ENCODE measurements around the gene TOX2. TPM values are rescaled to one million over a fixed set of nuclear protein-coding genes. Genes with fewer than 3 reads are reported as not detected.

TOX2 gene
- total RNA-seq, 1 experiment from 2014 or later, result 1.7 TPM

GRCh38 chr20:43962530-43962929, 47.9 kb downstream of the TOX2 start:
- no peaks in the 10 kb centered on the region; the same call in 1 of the 2 replicates for H3K27me3 ChIP-seq (ENCODE audit: insufficient read depth, low read length)
- H4K5ac ChIP-seq (ENCODE audit: insufficient read length, low read depth, low read length), result no peak overlapping the region
- no peak overlapping the region for H4K8ac ChIP-seq (replicated peaks; ENCODE audit: insufficient read length, low read depth, low read length)
- no peak overlapping the region for H3T11ph ChIP-seq (ENCODE audit: low read length)
- no peak overlapping the region for H2BK120ac ChIP-seq (ENCODE audit: low read depth, low read length, poor library complexity, severe bottlenecking)
- H3K4me3 Mint-ChIP-seq, result no peak overlapping the region
- H2BK5ac ChIP-seq (ENCODE audit: insufficient read length, low read length), result no peak overlapping the region
- peaks cover 1 to 4% of the 10 kb centered on the region in 2 experiments; a peak in 1 of 5 replicates for H3K9me3 Mint-ChIP-seq
- H3K4me1 Mint-ChIP-seq, result peaks cover 27 to 31% of the 10 kb centered on the region in 2 experiments
- no peak overlapping the region for H3K56ac ChIP-seq (ENCODE audit: insufficient read length, low read depth, low read length)
- TF ChIP-seq CTCF (conservative IDR thresholded peaks at IDR 0.05), result no peak
- H4K91ac ChIP-seq (ENCODE audit: insufficient read length, low read depth, low read length), result no peak overlapping the region
- WGBS (ENCODE audit: extremely low coverage, insufficient read length, low lambda C conversion rate), result no CpG with 5 or more reads among the region's 4 CpGs
- H3K23me2 ChIP-seq (ENCODE audit: insufficient read length, low read depth, low read length, poor library complexity, severe bottlenecking), result no peaks in the 10 kb centered on the region
- H3K4me2 ChIP-seq (ENCODE audit: insufficient read depth, insufficient read length, low read length), result no peak overlapping the region
- H3K14ac ChIP-seq (ENCODE audit: insufficient read depth, low read length), result no peak overlapping the region
- no peak overlapping the region for H3K23ac ChIP-seq (ENCODE audit: insufficient read length, low read depth, low read length)
- H4K20me1 ChIP-seq (ENCODE audit: control insufficient read depth, insufficient read depth, insufficient read length), result no peaks in the 10 kb centered on the region
- H3K79me2 ChIP-seq (ENCODE audit: insufficient read depth, low read length), result no peaks in the 10 kb centered on the region
- H2BK20ac ChIP-seq (ENCODE audit: low read depth, low read length, poor library complexity, severe bottlenecking), result no peak overlapping the region
- H2BK12ac ChIP-seq (ENCODE audit: insufficient read length, low read depth, low read length), result no peak overlapping the region
- no peak overlapping the region for H2AFZ ChIP-seq (ENCODE audit: low read length)
- H3K79me1 ChIP-seq (ENCODE audit: insufficient read depth, low read depth, low read length, poor library complexity, severe bottlenecking), result no peaks in the 10 kb centered on the region
- no peak overlapping the region for H2AK5ac ChIP-seq (ENCODE audit: insufficient read length, low read length)
- H3K27ac ChIP-seq (ENCODE audit: insufficient read length, low read depth, low read length), result no peak overlapping the region
- peak overlapping the region in 1 of 3 experiments; percentile 66; a peak in 1 of 7 replicates for H3K27ac Mint-ChIP-seq
- no peak overlapping the region for H3K9ac ChIP-seq (ENCODE audit: extremely low read depth, insufficient read length, low read length)
- DNase-seq, result no peak
- H3K9me3 ChIP-seq (ENCODE audit: control insufficient read depth, low read depth, low read length), result no peaks in the 10 kb centered on the region
- peaks cover 14% of the 10 kb centered on the region; the same call in 1 of the 2 replicates for H3K4me1 ChIP-seq (ENCODE audit: insufficient read depth, low read length)
- no peaks in the 10 kb centered on the region; the same call in 1 of the 2 replicates for H3K27me3 Mint-ChIP-seq (ENCODE audit: low read depth)
- H3K36me3 Mint-ChIP-seq (ENCODE audit: insufficient read depth in 1 of 3, low read depth in 3 of 3), result peaks cover 0 to 1% (median 0%) of the 10 kb centered on the region in 3 experiments; a peak in 2 of 7 replicates
- no peak overlapping the region for H2BK15ac ChIP-seq (ENCODE audit: low read depth, low read length)
- H3K18ac ChIP-seq (ENCODE audit: insufficient read length, low read depth, low read length), result no peak overlapping the region
- H3K4ac ChIP-seq (ENCODE audit: low read depth, low read length), result no peak overlapping the region
